SU-DHL-6 (cell line): ENCODE data around the gene FAM72C.
"Not testable (repeated sequence)": the region's sequence is repeated elsewhere in the genome, so short reads cannot be mapped to it uniquely, and the experiment has no call there.

Source experiments
- CTCF ChIP-seq: fragments of 200-600 bp; sonication (generic); IDR thresholded peaks from one replicate; pipeline ENCODE4 v1.5.1; 2017; ENCODE audit warnings: antibody characterized with exemption, mild to moderate bottlenecking, low read length, moderate library complexity; ENCODE audit not compliant: insufficient read depth, poor library complexity, severe bottlenecking
- EZH2phosphoT487 ChIP-seq: fragments of 200-600 bp; sonication (generic), shearing (Covaris generic); conservative IDR thresholded peaks from 2 replicates; pipeline ENCODE4 v1.6.1; 2018; ENCODE audit warnings: mild to moderate bottlenecking, antibody characterized with exemption, low read length, moderate library complexity, mixed read lengths

- not testable (repeated sequence) for TF ChIP-seq CTCF, EZH2phosphoT487
Measured at GRCh38 chr1:144020001-144020738, 48.4 kb upstream of the FAM72C start.
